ENCODE data around the gene STX3.

DNA sequence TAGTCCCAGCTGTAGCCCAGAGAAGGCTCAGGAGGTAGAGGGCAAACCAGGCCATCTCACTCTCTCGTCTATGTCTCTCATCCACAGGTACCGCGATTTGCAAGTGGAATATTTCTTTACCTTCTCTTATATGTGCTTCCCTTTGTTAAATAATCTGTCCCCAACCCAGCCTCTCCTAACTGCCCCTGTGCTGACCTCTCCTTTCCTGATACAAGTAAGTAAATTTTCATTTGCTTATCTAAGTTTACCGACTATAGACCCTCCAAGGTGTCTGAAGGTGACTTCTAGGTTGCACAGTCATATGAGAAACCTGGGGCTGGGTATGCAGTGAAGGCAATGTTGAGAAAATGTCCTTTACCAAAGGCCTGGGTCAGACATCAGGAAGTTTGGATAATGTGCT lies 90.2 kb downstream of the STX3 start, which contains the start of gene CBLIF:
- TF ChIP-seq, protein P1, sequence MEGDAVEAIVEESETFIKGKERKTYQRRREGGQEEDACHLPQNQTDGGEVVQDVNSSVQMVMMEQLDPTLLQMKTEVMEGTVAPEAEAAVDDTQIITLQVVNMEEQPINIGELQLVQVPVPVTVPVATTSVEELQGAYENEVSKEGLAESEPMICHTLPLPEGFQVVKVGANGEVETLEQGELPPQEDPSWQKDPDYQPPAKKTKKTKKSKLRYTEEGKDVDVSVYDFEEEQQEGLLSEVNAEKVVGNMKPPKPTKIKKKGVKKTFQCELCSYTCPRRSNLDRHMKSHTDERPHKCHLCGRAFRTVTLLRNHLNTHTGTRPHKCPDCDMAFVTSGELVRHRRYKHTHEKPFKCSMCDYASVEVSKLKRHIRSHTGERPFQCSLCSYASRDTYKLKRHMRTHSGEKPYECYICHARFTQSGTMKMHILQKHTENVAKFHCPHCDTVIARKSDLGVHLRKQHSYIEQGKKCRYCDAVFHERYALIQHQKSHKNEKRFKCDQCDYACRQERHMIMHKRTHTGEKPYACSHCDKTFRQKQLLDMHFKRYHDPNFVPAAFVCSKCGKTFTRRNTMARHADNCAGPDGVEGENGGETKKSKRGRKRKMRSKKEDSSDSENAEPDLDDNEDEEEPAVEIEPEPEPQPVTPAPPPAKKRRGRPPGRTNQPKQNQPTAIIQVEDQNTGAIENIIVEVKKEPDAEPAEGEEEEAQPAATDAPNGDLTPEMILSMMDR (conservative IDR thresholded peaks at IDR 0.05): no peak
- TF ChIP-seq ZFX (IDR thresholded peaks at IDR 0.05): no peak
